H1 (cell line): ENCODE measurements around the gene TLR9. TPM values are rescaled to one million over a fixed set of nuclear protein-coding genes. Genes with fewer than 3 reads are reported as not detected.

Experiments used
- CTCF ChIA-PET: fragments of 300-600 bp; sonication (Branson Sonifier 250); formaldehyde crosslinking; loops from one replicate; lab custom pipeline; 2021; ENCODE audit not compliant: partially characterized antibody; lab: Charles Lee
- POLR2A ChIA-PET: fragments of 300-600 bp; sonication (Branson Sonifier 250); formaldehyde crosslinking; loops from one replicate; lab custom pipeline; 2021; ENCODE audit warnings: inconsistent platforms; ENCODE audit not compliant: partially characterized antibody; lab: Charles Lee
- DNase-seq, 2 experiments: peaks; one replicate each; pipeline versions ENCODE4 v3.0.0 to v3.0.0-alpha.2; 2010 to 2022; ENCODE audit warnings: low spot score in 2 of 2, low read depth in 1 of 2, mixed read lengths in 1 of 2
- FAIRE-seq: peaks from 2 replicates; lab custom pipeline; 2011; peaks lifted over from hg19 to GRCh38; lab: Jason Lieb, UNC
- H2AFZ ChIP-seq: 2 replicates; pipeline ENCODE4 v1.8.1; 2012; ENCODE audit warnings: low read length, inconsistent platforms
- H2AK5ac ChIP-seq: 2 replicates; pipeline ENCODE4 v1.6.1; 2013; ENCODE audit warnings: low read depth, low read length
- H2BK120ac ChIP-seq: replicated peaks from 2 replicates; pipeline ENCODE3; 2013; ENCODE audit warnings: low read depth, low read length, inconsistent platforms
- H2BK12ac ChIP-seq: 2 replicates; pipeline ENCODE4 v1.6.1; 2013; ENCODE audit warnings: low read depth, low read length
- H2BK15ac ChIP-seq: 2 replicates; pipeline ENCODE4 v1.6.1; 2013; ENCODE audit warnings: low read length
- H2BK20ac ChIP-seq: 2 replicates; pipeline ENCODE4 v1.6.1; 2013; ENCODE audit warnings: low read length
- H2BK5ac ChIP-seq: 2 replicates; pipeline ENCODE4 v1.6.1; 2013; ENCODE audit warnings: low read depth, low read length
- H3K14ac ChIP-seq: 2 replicates; pipeline ENCODE4 v1.6.1; 2013; ENCODE audit warnings: inconsistent platforms; ENCODE audit not compliant: insufficient read length
- H3K18ac ChIP-seq: 2 replicates; pipeline ENCODE4 v1.6.1; 2013; ENCODE audit warnings: low read length; ENCODE audit errors: extremely low read depth
- H3K23ac ChIP-seq: 2 replicates; pipeline ENCODE4 v1.6.1; 2013; ENCODE audit warnings: inconsistent platforms; ENCODE audit not compliant: insufficient read length
- H3K23me2 ChIP-seq: 2 replicates; pipeline ENCODE4 v1.6.1; 2013; ENCODE audit warnings: low read depth, low read length
- H3K27ac ChIP-seq: 2 replicates; pipeline ENCODE4 v1.6.1; 2011; ENCODE audit warnings: low read depth, low read length, inconsistent platforms
- H3K27me3 ChIP-seq, 4 experiments: replicated peaks in 1 of 4; 1 replicate in 1 of 4; 2 replicates in 3 of 4; pipeline versions ENCODE4 v1.6.1 to v1.8.1; 2011 to 2013; ENCODE audit warnings: low read length in 3 of 4, mild to moderate bottlenecking in 3 of 4, inconsistent platforms in 2 of 4, mixed read lengths in 2 of 4, moderate library complexity in 1 of 4; ENCODE audit not compliant: control insufficient read depth in 3 of 4, insufficient read depth in 3 of 4; ENCODE audit errors: extremely low read depth in 1 of 4
- H3K36me3 ChIP-seq, 4 experiments: 2 replicates each; pipeline versions ENCODE4 v1.6.1 to v1.8.1; 2011 to 2013; ENCODE audit warnings: mild to moderate bottlenecking in 4 of 4, low read length in 3 of 4, moderate library complexity in 2 of 4, control low read depth in 1 of 4, inconsistent platforms in 1 of 4; ENCODE audit not compliant: insufficient read depth in 4 of 4, control insufficient read depth in 2 of 4
- H3K4ac ChIP-seq: replicated peaks from 2 replicates; pipeline ENCODE3; 2013; ENCODE audit warnings: low read length, low read depth, mixed read lengths, inconsistent platforms; ENCODE audit not compliant: insufficient read length
- H3K4me1 ChIP-seq, 4 experiments: replicated peaks in 1 of 4; 1 replicate in 1 of 4; 2 replicates in 3 of 4; pipeline versions ENCODE4 v1.6.1 to v1.8.1; 2011 to 2013; ENCODE audit warnings: low read length in 3 of 4, inconsistent platforms in 2 of 4, mixed read lengths in 1 of 4; ENCODE audit not compliant: insufficient read depth in 4 of 4, control insufficient read depth in 3 of 4
- H3K4me2 ChIP-seq, 2 experiments: 2 replicates each; pipeline versions ENCODE4 v1.6.1 to v1.8.1; 2011 to 2013; ENCODE audit warnings: low read depth in 2 of 2, low read length in 2 of 2, control low read depth in 1 of 2, inconsistent platforms in 1 of 2, mild to moderate bottlenecking in 1 of 2; ENCODE audit not compliant: insufficient read depth in 1 of 2
- H3K4me3 ChIP-seq, 4 experiments: fragments of 200-600, 300-600 bp in 1 of 4; sonication (generic), shearing (Covaris generic), sonication (Bioruptor Twin) in 1 of 4; 2 replicates each; pipeline versions ENCODE4 v1.5.1 to v1.8.1; 2011 to 2016; ENCODE audit warnings: low read length in 4 of 4, low read depth in 3 of 4, control low read depth in 2 of 4, inconsistent platforms in 2 of 4, mild to moderate bottlenecking in 2 of 4, mixed read lengths in 1 of 4, moderate library complexity in 1 of 4; ENCODE audit not compliant: insufficient read depth in 2 of 4; ENCODE audit errors: extremely low read depth in 1 of 4
- H3K56ac ChIP-seq: replicated peaks from 2 replicates; pipeline ENCODE3; 2013; ENCODE audit warnings: low read depth, mild to moderate bottlenecking, mixed read lengths, low read length, inconsistent platforms; ENCODE audit not compliant: insufficient read length
- H3K79me1 ChIP-seq: 2 replicates; pipeline ENCODE4 v1.6.1; 2013; ENCODE audit warnings: low read depth, low read length, control low read depth
- H3K79me2 ChIP-seq, 2 experiments: 2 replicates each; pipeline versions ENCODE4 v1.6.1 to v1.8.1; 2012 to 2013; ENCODE audit warnings: low read length in 2 of 2, mild to moderate bottlenecking in 2 of 2, inconsistent platforms in 1 of 2; ENCODE audit not compliant: insufficient read depth in 2 of 2, control insufficient read depth in 1 of 2
- H3K9ac ChIP-seq, 4 experiments: replicated peaks in 1 of 4; 1 replicate in 1 of 4; 2 replicates in 3 of 4; pipeline versions ENCODE4 v1.6.1 to v1.8.1; 2011 to 2013; ENCODE audit warnings: low read depth in 3 of 4, low read length in 3 of 4, control low read depth in 2 of 4, mild to moderate bottlenecking in 2 of 4, moderate library complexity in 2 of 4, inconsistent platforms in 1 of 4; ENCODE audit errors: extremely low read depth in 1 of 4
- H3K9me3 ChIP-seq, 2 experiments: 2 replicates each; pipeline versions ENCODE4 v1.6.1 to v1.8.1; 2012 to 2013; ENCODE audit warnings: mild to moderate bottlenecking in 2 of 2, moderate library complexity in 2 of 2, control low read depth in 1 of 2, inconsistent platforms in 1 of 2, low read depth in 1 of 2, low read length in 1 of 2, mixed read lengths in 1 of 2; ENCODE audit not compliant: insufficient read depth in 2 of 2
- H4K20me1 ChIP-seq, 2 experiments: replicated peaks in 1 of 2; 2 replicates each; pipeline versions ENCODE3 to v1.8.1; 2011 to 2013; ENCODE audit warnings: inconsistent platforms in 2 of 2, low read length in 2 of 2, mild to moderate bottlenecking in 1 of 2; ENCODE audit not compliant: insufficient read depth in 2 of 2, control insufficient read depth in 1 of 2
- H4K5ac ChIP-seq: 2 replicates; pipeline ENCODE4 v1.6.1; 2013; ENCODE audit warnings: low read length, low read depth, mixed read lengths, inconsistent platforms; ENCODE audit not compliant: insufficient read length
- H4K8ac ChIP-seq: 2 replicates; pipeline ENCODE4 v1.8.0; 2013; ENCODE audit warnings: mild to moderate bottlenecking, moderate library complexity, low read length, inconsistent platforms; ENCODE audit not compliant: insufficient read depth; ENCODE audit errors: extremely low read depth
- H4K91ac ChIP-seq: replicated peaks from 2 replicates; pipeline ENCODE3; 2013; ENCODE audit warnings: low read length, mixed read lengths, inconsistent platforms; ENCODE audit not compliant: insufficient read length
- CBX8 ChIP-seq: fragments of 300-800, 300-1000 bp; sonication (generic); IDR thresholded peaks from 2 replicates; pipeline ENCODE4 v1.7.1; 2016; ENCODE audit warnings: low read depth, low read length, borderline replicate concordance
- CEBPB ChIP-seq: IDR thresholded peaks from 2 replicates; pipeline ENCODE4 v1.6.1; 2012; ENCODE audit warnings: low read depth, low read length
- FOSL1 ChIP-seq: IDR thresholded peaks from 2 replicates; pipeline ENCODE4 v1.6.1; 2011; ENCODE audit warnings: mild to moderate bottlenecking, low read depth, low read length, moderate library complexity; ENCODE audit not compliant: insufficient read depth
- KDM1A ChIP-seq: fragments of 200-600, 300-600 bp; sonication (generic); IDR thresholded peaks from 2 replicates; pipeline ENCODE4 v1.7.1; 2016; ENCODE audit warnings: mild to moderate bottlenecking, low read length, borderline replicate concordance
- WGBS, 2 experiments: shearing (Covaris generic) in 1 of 2; methylation state at CpG; one replicate each; pipeline versions ENCODE4 v1.1.6 to v1.1.7; 2013 to 2015; ENCODE audit warnings: low lambda C conversion rate in 2 of 2, mixed read lengths in 2 of 2, inconsistent platforms in 1 of 2, low coverage in 1 of 2, missing lambda C conversion rate in 1 of 2; ENCODE audit not compliant: insufficient replicate concordance in 2 of 2, insufficient coverage in 1 of 2, insufficient read length in 1 of 2; ENCODE audit errors: extremely low coverage in 1 of 2, missing lambda C conversion rate in 1 of 2; 5-methylcytosine and 5-hydroxymethylcytosine counted together
- polyA plus RNA-seq, 7 experiments: library from polyadenylated mRNA; depleted of rRNA in 3 of 7; stranded (reverse) in 5 of 7; unstranded in 2 of 7; fragments of >200 nt in 5 of 7; fragments of 200-250 nt in 2 of 7; gene quantifications; 1 replicate in 5 of 7; 2 replicates in 1 of 7; 4 replicates in 1 of 7; pipeline versions ENCODE4 v1.2.1 to v1.2.3, GENCODE V29; 2011 to 2013; ENCODE audit warnings: missing spikeins in 2 of 7, mixed read lengths in 2 of 7
- total RNA-seq: library from RNA; stranded (reverse); fragmentation: NEBNext Ultra II Directional; extraction: Animal tissue kit (Norgen Biotek cat#: 25700); gene quantifications from 2 replicates; pipeline ENCODE4 v1.2.1, GENCODE V29; 2021

TLR9 gene
- total and polyA plus RNA-seq, 2 of the 8 experiments (the other 6 are each of a cell fraction or from before 2014, with no cell fraction given) = 0.05 TPM; not detected in 1

GRCh38 chr3:52181543-52181942 lies 43.9 kb downstream of the TLR9 start:
- ChIA-PET CTCF (interaction anchor here (0.6 to 4.6 kb wide), 10 partner anchors 9 to 180 kb away, joined by 3 to 26 read pairs (median 5); no protein-coding TSS in a partner anchor), POLR2A (interaction anchor here (0.7 to 1.1 kb wide), 2 partner anchors 11 to 14 kb away, joined by 3 read pairs; no protein-coding TSS in a partner anchor)
- H4K91ac ChIP-seq = no peak overlapping the region
- no peaks in the 10 kb centered on the region for H3K36me3 ChIP-seq
- H3K14ac ChIP-seq = no peak overlapping the region
- no peak overlapping the region for H2BK20ac ChIP-seq
- DNase-seq (no peak), FAIRE-seq (no peak)
- no peak overlapping the region for H4K8ac ChIP-seq
- H2AK5ac ChIP-seq = no peak overlapping the region; the same call in 1 of the 2 replicates
- H4K20me1 ChIP-seq = no peaks in the 10 kb centered on the region
- WGBS, 2 experiments = 82% methylated on average over 4 of the region's 4 CpGs; no CpG with 5 or more reads in 1 of the 2 experiments
- no peak overlapping the region for H3K4me2 ChIP-seq
- no peaks in the 10 kb centered on the region for H3K27me3 ChIP-seq
- no peak overlapping the region for H2BK120ac ChIP-seq
- no peaks in the 10 kb centered on the region for H3K9me3 ChIP-seq
- no peak overlapping the region for H3K27ac ChIP-seq
- H2BK15ac ChIP-seq = no peak overlapping the region
- no peaks in the 10 kb centered on the region; the same call in 1 of the 2 replicates for H3K23me2 ChIP-seq
- no peak overlapping the region for H4K5ac ChIP-seq
- peaks cover 0 to 2% (median 0%) of the 10 kb centered on the region in 4 experiments; a peak in 2 of 7 replicates for H3K4me1 ChIP-seq
- no peak overlapping the region for H3K56ac ChIP-seq
- no peak overlapping the region for H3K4ac ChIP-seq
- H3K23ac ChIP-seq = no peak overlapping the region
- no peaks in the 10 kb centered on the region for H3K79me1 ChIP-seq
- TF ChIP-seq CBX8 (no peak), FOSL1 (no peak), KDM1A (no peak), CEBPB (no peak)
- H2BK12ac ChIP-seq = no peak overlapping the region
- H2BK5ac ChIP-seq = no peak overlapping the region
- H3K18ac ChIP-seq = no peak overlapping the region
- H3K79me2 ChIP-seq = no peaks in the 10 kb centered on the region
- H3K4me3 ChIP-seq = no peak overlapping the region
- no peak overlapping the region for H3K9ac ChIP-seq
- no peak overlapping the region for H2AFZ ChIP-seq
